Vagina (tissue), 2 donors: ENCODE measurements around the gene DPM1.

Experiments
- POLR2A ChIP-seq, 2 donors: fragments of 450-650 bp; IDR thresholded peaks; one replicate each; pipeline ENCODE4 v1.6.1; 2017; ENCODE audit warnings: antibody characterized with exemption in 2 of 2, mild to moderate bottlenecking in 2 of 2, moderate library complexity in 2 of 2
- POLR2AphosphoS5 ChIP-seq, 2 donors: sonication (generic); formaldehyde crosslinking; IDR thresholded peaks; one replicate each; pipeline ENCODE4 v1.9.0; 2017; ENCODE audit warnings: antibody characterized with exemption in 2 of 2, mild to moderate bottlenecking in 2 of 2, low read depth in 1 of 2; ENCODE audit not compliant: insufficient read depth in 1 of 2
- TF ChIP-seq, protein P1 (sequence below), 3 experiments: fragments of 450-650 bp in 2 of 3; fragments of 200-600 bp in 1 of 3; sonication (generic) in 1 of 3; IDR thresholded peaks; one replicate each; pipeline ENCODE4 v1.5.1; 2017 to 2019; ENCODE audit warnings: antibody characterized with exemption in 3 of 3, mild to moderate bottlenecking in 2 of 3, moderate library complexity in 2 of 3

DNA sequence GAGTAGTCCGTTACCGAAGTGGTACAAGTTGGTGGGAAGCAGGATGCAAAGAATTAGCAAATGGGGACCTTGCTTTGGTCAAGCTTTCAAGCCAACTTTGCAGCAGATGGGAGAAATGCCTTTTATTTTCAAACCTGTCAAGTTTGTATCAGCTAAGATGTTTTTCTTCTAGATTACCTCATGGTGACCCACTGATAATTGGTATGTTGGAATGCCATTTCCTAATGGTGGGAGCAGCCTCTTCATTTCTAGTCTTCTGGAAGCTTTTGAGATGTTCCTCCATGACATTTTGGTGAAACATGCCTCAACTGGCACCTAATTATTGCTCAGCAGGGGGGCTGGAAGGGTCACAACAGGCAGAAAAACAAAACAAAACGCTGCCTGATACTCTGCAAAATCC lies 70.8 kb downstream of the DPM1 start:
- TF ChIP-seq, protein P1, sequence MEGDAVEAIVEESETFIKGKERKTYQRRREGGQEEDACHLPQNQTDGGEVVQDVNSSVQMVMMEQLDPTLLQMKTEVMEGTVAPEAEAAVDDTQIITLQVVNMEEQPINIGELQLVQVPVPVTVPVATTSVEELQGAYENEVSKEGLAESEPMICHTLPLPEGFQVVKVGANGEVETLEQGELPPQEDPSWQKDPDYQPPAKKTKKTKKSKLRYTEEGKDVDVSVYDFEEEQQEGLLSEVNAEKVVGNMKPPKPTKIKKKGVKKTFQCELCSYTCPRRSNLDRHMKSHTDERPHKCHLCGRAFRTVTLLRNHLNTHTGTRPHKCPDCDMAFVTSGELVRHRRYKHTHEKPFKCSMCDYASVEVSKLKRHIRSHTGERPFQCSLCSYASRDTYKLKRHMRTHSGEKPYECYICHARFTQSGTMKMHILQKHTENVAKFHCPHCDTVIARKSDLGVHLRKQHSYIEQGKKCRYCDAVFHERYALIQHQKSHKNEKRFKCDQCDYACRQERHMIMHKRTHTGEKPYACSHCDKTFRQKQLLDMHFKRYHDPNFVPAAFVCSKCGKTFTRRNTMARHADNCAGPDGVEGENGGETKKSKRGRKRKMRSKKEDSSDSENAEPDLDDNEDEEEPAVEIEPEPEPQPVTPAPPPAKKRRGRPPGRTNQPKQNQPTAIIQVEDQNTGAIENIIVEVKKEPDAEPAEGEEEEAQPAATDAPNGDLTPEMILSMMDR (IDR thresholded peaks at IDR 0.05), result no peak
- TF ChIP-seq POLR2A (IDR thresholded peaks at IDR 0.05) (no peak), POLR2AphosphoS5 (IDR thresholded peaks at IDR 0.05; ENCODE audit: insufficient read depth in 1 of 2, low read depth in 1 of 2) (no peak)
